NCI-H146 (cell line): ENCODE measurements around the gene GRIK4.

ENCODE experiments used
- DNase-seq: peaks from one replicate; lab custom pipeline; 2025; lab: John Stamatoyannopoulos, UW

The GRIK4 gene

GRCh38 chr11:120709808-120710207 is 198.3 kb downstream of the GRIK4 start:
- no peak for DNase-seq

DNA sequence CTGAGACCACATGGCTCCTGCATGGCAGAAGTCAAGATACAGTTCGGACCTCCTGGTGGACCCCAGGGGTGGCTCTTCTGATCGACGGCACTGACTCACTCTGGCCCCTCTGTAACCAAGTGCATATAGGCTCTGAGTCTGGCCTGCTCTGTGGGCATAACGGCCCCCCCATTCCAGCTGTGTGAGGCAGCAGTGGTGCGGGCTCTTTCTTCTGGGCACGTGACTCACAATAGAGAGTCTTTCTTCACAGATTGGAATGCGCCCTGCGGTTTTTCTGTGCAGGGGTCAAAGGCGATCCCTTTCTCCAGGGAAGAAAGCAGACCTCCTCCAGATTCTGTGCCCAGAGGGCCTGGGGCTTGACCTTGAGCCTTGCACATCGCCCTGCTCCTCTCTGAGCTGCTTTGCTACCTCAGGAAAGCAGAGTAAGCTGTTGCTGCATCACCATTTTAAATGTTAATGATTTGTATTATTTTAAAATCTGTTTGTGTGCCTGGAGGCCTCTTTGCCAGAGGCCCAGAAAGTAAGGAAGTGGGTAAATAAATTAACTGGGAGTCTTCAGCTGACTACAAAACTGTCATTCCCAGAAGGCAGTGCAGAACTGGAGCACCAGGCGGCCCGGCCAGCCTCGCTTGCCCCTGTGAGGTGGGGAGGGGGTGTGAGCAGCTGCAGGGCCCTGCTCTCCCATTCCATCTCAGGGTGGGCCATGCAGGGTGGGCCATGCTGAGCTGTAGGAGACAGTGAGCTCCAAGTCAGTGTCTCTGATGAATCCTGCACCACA is 199.0 kb downstream of the GRIK4 start:
- no peak for DNase-seq

- DNase-seq, result no peak
Observed at GRCh38 chr11:120712014-120712413, 200.5 kb downstream of the GRIK4 start.

GRCh38 chr11:120712881-120713280 is 201.3 kb downstream of the GRIK4 start:
- DNase-seq, result no peak

GRCh38 chr11:120713296-120713695 is 201.7 kb downstream of the GRIK4 start:
- no peak for DNase-seq

DNA sequence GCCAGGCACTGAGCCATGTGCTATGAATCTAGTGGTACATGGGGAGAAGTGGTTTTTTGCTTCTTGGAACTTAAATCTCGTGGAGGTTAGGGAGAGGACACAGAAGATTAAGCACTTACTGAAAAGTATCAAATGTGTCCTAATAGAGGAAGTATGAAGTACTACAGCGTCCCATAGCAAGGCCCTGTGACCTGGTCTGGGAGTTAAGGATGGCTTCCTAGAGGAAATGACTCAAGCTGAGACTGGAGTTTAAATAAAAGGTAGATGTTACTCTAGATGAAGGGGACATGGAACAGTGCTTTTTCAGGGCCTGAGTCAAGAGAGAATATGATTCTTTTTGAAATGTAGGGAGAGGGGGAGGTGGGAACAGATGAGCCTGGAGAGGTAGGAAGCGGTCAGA is 202.9 kb downstream of the GRIK4 start:
- no peak for DNase-seq

GRCh38 chr11:120715239-120715638 is 203.7 kb downstream of the GRIK4 start:
- DNase-seq, result no peak

DNA sequence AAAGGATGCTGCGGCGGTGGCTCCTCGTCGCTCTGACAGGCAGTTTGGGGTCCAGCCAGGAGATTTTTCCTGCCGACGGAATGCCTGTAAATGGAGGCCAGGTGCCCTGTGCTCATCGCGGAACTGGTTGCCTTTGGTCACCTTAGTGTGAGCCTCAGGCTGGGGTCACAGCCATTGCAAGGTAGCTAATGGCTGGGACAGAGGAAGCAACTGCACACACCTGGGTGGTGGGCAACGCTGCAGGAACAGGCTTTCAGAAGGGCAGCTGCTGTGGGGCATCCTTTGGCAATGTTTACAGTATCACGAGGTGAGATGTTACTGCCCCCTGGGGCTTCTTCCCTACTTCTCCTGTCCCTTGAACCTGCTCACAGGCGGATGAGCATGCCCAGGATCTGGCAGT is 205.5 kb downstream of the GRIK4 start:
- DNase-seq, result no peak

- DNase-seq, result no peak
Observed at GRCh38 chr11:120717623-120718022, 206.1 kb downstream of the GRIK4 start.

DNA sequence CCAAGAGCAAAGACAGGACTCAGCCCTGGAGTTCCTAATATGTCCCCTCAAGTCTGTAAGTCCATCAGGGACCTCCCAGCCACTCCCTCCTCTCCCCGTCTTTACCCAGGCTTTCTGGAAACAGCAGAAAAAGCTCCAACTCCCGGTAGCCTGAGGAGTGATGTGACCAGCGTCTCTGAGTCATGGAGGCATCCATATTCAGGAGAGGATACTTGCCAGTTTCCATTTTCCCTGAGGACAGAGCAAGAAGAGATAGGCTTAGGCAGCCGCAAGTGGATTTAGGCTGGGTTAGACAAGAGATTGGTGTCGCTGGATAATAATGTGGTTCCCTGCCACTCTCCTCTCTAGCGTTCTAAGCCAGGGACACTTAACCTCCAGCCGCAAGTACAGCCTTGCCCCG is 206.6 kb downstream of the GRIK4 start:
- no peak for DNase-seq

DNA sequence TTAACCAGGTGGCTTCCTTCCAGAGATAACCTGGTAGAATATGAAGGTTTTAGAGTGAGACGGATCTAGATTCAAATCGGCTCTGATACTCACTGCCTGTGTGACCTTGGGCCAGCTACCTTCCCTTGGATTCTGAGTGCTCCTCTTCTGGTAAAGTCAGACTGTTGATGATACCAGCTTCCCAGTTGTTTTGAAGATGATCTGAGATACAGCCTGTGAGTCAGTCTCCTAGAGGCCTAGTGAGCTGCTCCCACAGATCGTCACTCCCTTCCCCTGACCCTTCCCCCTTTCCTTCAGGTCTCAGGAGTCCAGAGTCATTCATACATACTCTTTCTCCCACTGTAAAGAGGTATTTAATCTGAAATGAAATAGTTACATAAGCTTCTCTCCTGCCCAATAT is 207.8 kb downstream of the GRIK4 start:
- DNase-seq, result no peak

GRCh38 chr11:120720760-120721159 is 209.2 kb downstream of the GRIK4 start:
- DNase-seq, result no peak

GRCh38 chr11:120722524-120722923 is 211.0 kb downstream of the GRIK4 start:
- DNase-seq, result no peak

- DNase-seq, result no peak
Observed at GRCh38 chr11:120723751-120724150, 212.2 kb downstream of the GRIK4 start.

DNA sequence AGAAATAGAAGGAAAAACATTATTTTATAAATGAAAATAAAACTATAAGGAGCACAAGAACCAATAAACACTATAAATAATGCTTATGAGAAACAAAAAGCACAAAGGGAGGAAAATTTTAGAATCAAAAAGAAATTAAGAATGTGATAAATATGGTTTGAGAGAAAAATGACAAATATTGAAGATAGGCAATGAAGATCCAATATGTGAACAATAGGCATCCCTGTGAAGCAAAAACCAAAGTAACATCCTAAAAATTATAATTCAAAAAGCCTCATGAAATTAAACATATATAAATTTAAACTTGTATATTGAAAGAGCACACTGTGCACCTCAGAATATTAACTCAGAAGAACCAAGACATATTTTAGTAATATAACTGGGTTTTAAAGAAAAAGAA is 216.2 kb downstream of the GRIK4 start:
- DNase-seq, result no peak

DNA sequence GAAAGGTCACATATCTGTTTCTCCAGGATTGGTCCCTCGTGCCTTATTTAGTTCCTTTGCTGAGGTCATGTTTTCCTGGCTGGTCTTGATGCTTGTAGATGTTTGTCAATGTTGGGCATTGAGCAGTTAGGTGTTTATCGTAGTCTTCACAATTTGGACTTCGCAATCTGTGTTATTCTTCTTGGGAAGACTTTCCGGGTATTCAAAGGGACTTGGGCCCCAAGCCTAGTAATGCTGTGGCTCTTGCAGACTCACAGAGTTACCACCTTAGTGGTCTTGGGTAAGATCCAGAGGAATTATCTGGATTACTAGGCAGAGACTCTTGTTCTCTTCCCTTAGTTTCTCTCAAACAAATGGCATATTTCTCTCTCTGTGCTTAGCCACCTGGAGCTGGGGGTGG is 223.5 kb downstream of the GRIK4 start:
- DNase-seq, result no peak

DNA sequence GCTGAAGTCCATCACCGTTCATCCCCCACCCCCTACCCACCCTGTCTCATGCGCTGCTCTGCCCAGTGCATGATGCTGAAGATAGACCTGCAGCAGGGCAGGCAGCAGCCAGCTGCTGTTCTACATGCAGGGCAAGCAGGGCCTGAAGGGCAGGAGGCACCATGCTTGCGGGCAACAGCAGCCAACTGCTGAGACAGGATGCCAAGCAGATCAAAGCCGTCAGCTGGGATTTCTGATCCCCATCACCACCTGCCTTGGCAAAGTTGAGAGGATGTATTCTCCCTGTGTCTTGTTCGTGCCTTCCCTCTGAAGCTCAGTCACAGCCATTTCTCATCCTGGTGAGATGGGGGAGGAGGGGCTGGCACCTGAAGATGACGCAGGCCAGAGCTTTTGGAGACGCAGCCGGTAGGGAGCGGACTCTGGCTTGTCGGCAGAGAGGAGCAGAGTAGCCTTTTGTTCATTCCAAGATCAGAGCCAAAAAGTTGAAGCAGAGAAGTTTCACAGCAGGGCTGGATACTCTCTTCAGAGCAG is 227.0 kb downstream of the GRIK4 start:
- DNase-seq, result no peak

DNA sequence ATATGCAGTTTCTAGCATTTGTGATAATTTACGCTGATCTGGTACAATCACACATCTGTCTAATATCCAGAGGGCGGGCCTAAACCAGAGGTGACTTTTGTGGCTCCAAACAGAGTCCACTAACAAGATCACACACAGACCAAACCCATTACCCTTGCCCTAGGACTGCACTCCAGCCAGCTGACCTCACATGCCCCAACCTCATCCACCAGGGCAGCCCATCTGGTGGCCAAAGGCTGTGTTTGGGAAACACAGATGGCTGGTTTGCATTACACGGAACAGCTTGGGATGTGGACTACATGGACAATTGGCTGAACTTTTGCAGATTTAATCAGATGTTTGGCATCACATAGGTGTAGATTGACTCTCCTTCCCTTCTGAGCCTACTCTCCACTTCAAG is 228.2 kb downstream of the GRIK4 start:
- no peak for DNase-seq

- no peak for DNase-seq
Observed at GRCh38 chr11:120740380-120740779, 228.8 kb downstream of the GRIK4 start.

DNA sequence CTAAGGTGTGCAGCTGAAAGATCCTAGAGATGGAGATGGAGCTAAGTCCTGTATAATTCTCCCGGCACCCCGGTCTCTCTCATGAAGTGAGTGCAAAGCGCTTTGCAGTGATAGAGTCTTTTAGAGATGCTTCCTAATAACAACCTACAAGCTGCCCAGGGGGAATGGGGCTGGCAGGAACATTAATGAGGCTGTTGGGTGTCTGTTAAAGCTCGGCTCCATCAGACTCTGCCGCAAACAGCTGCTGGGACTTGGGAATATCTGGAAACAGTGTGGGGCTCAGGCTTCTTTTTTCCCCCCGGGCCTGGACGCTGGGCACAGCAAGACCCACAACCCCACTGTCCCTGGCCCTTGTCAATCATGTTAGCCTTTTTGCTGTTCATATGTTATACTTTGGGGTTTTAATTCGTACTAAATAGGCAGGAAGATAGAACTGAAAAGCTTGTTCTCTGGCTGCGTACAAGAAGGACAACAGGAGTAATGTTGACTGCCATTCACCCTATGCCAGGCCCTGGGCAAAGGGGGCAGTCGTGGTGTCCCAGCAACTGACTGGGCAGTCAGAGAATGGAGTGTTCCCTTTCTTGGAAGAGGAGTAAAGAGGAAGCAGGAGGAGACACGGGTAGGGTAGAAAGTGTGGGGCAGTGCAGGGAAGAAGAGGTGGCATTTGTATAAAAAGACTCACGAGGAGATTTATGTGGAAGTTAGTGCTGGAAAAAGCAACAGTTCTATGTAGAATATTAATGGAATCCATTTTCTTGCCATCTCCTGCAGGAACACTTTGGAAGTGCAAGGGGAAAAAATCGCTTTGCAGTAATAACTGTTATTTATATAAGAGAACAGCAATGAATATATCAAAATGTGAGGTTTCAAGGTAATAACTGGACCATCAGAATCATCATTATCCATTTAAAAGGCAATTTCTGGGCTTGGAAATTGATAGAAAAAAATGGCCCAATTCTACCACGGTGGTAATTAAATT is 232.8 kb downstream of the GRIK4 start:
- no peak for DNase-seq

GRCh38 chr11:120746376-120746775 is 234.8 kb downstream of the GRIK4 start:
- no peak for DNase-seq

DNA sequence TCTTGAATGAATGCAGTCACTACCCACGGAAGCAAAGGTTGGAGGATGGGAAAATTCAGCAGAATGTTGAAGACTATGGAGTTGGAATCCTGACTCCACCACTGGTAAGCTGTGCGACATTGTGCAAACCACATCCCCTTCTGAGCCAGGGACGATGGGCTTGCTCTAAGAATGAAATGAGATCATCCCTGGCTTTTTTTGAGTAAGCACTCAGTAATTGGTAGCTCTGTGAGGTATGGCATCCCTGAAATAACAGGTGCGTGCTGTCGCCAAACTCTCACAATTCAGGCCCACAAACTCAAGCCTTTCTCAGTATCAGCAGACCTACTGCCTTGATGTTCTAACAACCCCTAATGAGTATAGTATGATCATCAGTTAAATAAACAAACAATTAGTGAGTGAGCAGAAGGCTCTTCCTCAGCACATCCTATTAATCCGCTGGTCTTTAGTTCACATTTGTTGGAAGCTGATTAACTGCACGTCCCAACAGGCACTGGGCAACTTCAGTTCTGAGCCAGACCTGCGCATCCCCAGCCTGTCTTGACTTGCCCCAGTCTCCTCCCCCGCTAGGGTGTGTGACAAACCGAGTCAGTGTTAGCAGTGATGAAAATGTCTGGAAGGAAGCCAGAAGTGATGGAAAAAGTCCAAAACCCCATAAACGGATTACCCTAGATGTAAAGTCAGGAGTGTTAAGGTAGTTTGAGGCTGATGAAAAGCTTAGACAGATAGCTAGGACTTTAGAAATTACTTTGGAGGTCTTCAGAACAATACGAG is 235.5 kb downstream of the GRIK4 start:
- DNase-seq, result no peak
